ENCODE measurements around the gene SLC35G6. TPM values are rescaled to one million over a fixed set of nuclear protein-coding genes. Genes with fewer than 3 reads are reported as not detected.
A peak's percentile ranks its signal among the peaks of the same experiment; 100 is the strongest.
"Not testable (repeated sequence)": the region's sequence is repeated elsewhere in the genome, so short reads cannot be mapped to it uniquely, and the experiment has no call there.

SLC35G6 gene
- total RNA-seq, 4 donors from 2014 or later, result not detected

DNA sequence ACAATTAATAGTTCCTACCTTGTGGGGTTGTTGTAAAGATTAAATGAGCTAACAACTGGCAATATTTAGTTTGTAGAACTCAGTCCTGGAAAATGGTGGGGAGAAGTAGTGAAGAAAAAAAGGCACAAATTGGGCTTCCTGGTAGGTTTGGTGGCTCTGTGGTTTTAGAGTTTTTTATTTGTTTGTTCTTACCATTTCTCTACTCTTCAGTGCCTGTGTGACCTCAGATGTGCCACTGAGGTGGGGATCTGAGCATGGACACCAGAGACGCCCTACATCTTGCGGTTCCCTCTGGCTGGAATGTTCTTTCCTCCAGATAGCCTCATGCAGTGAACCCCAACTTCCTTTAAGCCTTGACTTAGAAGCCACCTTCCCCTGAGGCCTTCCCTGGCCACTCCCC is 9.5 kb upstream of the SLC35G6 start:
- Histone ChIP-seq H3K9me3 (no peaks in the 10 kb centered on the region), H3K27ac (no peak overlapping the region), H3K36me3 (no peaks in the 10 kb centered on the region), H3K4me3 (no peak overlapping the region), H3K27me3 (no peaks in the 10 kb centered on the region), H3K4me1 (peaks cover 13 to 34% (median 20%) of the 10 kb centered on the region in 4 donors)
- intact Hi-C loops (cut with DNase I; ENCODE audit: low total_unique reads) (no loop called here), in situ Hi-C loops (cut with MboI; ENCODE audit: low pct_ligation_motif_present in 1 of 4, low pct_unique_long_range_greater_than_20kb in 1 of 4, low sequenced_read_pairs in 3 of 4) (no loop called here)
- no peak for DNase-seq
- WGBS, 2 donors (ENCODE audit: low coverage in 1 of 2), result 83 to 90% methylated on average over 2 of the region's 2 CpGs
- TF ChIP-seq POLR2AphosphoS5 (IDR thresholded peaks at IDR 0.05) (no peak), CTCF (IDR thresholded peaks at IDR 0.05) (no peak), POLR2A (IDR thresholded peaks at IDR 0.05) (no peak), EP300 (IDR thresholded peaks at IDR 0.05; ENCODE audit: low read depth) (no peak)

DNA sequence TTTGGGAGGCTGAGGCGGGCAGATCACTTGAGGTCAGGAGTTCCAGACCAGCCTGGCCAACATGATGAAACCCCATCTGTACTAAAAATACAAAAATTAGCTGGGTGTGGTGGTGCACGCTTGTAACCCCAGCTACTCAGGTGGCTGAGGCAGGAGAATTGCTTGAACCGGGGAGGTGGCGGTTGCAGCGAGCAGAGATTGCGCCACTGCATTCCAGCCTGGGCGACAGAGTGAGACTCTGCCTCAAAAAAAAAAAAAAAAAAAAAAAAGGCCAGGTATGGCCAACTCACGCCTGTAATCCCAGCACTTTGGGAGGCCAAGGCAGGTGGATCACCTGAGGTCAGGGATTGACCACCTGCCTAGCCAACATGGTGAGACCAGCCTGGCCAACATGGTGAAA is 6.5 kb upstream of the SLC35G6 start:
- H3K4me3 ChIP-seq; H3K9me3 ChIP-seq; DNase-seq; intact Hi-C loops (cut with DNase I; ENCODE audit: low total_unique reads); H3K36me3 ChIP-seq; H3K27me3 ChIP-seq; in situ Hi-C loops (cut with MboI; ENCODE audit: low pct_ligation_motif_present in 1 of 4, low pct_unique_long_range_greater_than_20kb in 1 of 4, low sequenced_read_pairs in 3 of 4): not testable (repeated sequence)
- peaks cover 13 to 38% (median 25%) of the 10 kb centered on the region in 4 donors for H3K4me1 ChIP-seq
- peak overlapping the region in 3 of 4 donors; percentile 95 to 100 (median 99) for H3K27ac ChIP-seq
- WGBS, 2 donors (ENCODE audit: low coverage in 1 of 2), result 90 to 100% methylated on average over 1 to 8 of the region's 8 CpGs

DNA sequence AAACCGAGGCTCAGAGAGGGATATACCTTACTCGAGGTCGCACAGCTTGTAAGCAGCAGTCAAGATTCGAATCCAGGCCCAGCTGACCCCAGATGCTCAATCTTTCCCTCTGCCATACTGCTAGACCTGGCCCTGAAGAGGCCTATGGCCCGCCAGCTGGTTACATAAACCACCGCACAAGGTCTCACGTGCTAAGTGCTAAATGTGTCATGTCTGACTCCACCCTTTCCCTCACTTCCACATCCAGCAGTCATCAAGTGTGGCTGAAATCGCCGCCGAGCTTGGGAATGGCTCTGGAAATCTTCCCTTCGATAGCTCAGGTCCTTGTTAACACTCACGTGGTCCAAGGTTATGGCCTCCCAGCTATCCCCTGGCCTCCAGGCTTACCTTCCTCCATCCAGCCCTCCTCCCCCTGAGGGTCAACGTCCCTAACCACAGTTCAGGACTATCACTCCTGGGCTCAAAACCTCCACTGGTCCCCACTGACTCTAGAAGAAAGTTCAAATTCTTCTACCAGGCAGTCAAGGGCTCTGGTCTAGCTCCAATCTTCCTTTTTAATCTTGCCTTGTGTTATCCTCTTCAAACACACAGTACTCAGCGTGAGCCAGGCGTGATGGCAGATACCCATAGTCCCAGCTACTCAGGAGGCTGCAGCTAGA is 5.4 kb upstream of the SLC35G6 start:
- peak; percentile 36 to 64 (median 57) for TF ChIP-seq POLR2AphosphoS5 (IDR thresholded peaks at IDR 0.05)
- TF ChIP-seq CTCF (IDR thresholded peaks at IDR 0.05), result no peak
- TF ChIP-seq POLR2A (IDR thresholded peaks at IDR 0.05), result no peak
- 66 to 73% methylated on average over 12 to 15 of the region's 15 CpGs for WGBS, 2 donors (ENCODE audit: low coverage in 1 of 2)
- intact Hi-C loops (cut with DNase I; ENCODE audit: low total_unique reads) (no loop called here), in situ Hi-C loops (cut with MboI; ENCODE audit: low pct_ligation_motif_present in 1 of 4, low pct_unique_long_range_greater_than_20kb in 1 of 4, low sequenced_read_pairs in 3 of 4) (no loop called here)
- Histone ChIP-seq H3K36me3 (no peaks in the 10 kb centered on the region), H3K4me3 (no peak overlapping the region), H3K9me3 (no peaks in the 10 kb centered on the region), H3K27ac (peak overlapping the region; percentile 95 to 100 (median 99)), H3K27me3 (no peaks in the 10 kb centered on the region), H3K4me1 (peaks cover 17 to 43% (median 30%) of the 10 kb centered on the region in 4 donors)
- DNase-seq, result peak; percentile 43

DNA sequence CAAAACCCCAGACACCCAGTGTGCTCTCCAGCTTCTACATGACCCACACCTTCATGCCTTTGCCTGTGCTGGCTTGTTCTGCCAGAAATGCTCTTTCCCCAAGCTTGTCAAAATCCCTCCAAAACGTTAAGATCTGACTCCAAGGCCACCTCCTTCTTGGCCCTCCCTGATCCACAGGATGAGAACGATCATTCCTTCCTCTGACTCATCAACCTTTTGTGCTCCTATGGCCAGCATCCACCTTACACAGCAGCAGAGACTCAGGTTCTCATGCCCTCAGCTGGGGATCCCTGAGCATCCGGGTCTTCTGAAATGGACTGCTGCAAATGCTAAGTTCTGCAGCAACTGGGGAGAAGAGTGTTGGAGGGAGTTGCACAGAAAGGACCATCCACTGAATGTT is 4.8 kb upstream of the SLC35G6 start:
- DNase-seq, result no peak
- 28 to 38% methylated on average over 2 to 3 of the region's 3 CpGs for WGBS, 2 donors (ENCODE audit: low coverage in 1 of 2)
- no peak for TF ChIP-seq POLR2AphosphoS5 (IDR thresholded peaks at IDR 0.05)
- H3K27me3 ChIP-seq, result no peaks in the 10 kb centered on the region
- intact Hi-C loops (cut with DNase I; ENCODE audit: low total_unique reads) (no loop called here), in situ Hi-C loops (cut with MboI; ENCODE audit: low pct_ligation_motif_present in 1 of 4, low pct_unique_long_range_greater_than_20kb in 1 of 4, low sequenced_read_pairs in 3 of 4) (no loop called here)
- peak overlapping the region; percentile 95 to 100 (median 99) for H3K27ac ChIP-seq
- peaks cover 17 to 43% (median 30%) of the 10 kb centered on the region in 4 donors for H3K4me1 ChIP-seq
- H3K9me3 ChIP-seq, result no peaks in the 10 kb centered on the region
- no peak overlapping the region for H3K4me3 ChIP-seq
- no peaks in the 10 kb centered on the region for H3K36me3 ChIP-seq

GRCh38 chr17:7476951-7477350 is 4.3 kb upstream of the SLC35G6 start:
- peaks cover 17 to 42% (median 29%) of the 10 kb centered on the region in 4 donors for H3K4me1 ChIP-seq
- no peaks in the 10 kb centered on the region for H3K9me3 ChIP-seq
- TF ChIP-seq POLR2AphosphoS5 (IDR thresholded peaks at IDR 0.05) (no peak), EP300 (IDR thresholded peaks at IDR 0.05; ENCODE audit: low read depth) (no peak), CTCF (IDR thresholded peaks at IDR 0.05) (no peak), POLR2A (IDR thresholded peaks at IDR 0.05) (no peak)
- intact Hi-C loops (cut with DNase I; ENCODE audit: low total_unique reads), result no loop called here
- WGBS, 2 donors (ENCODE audit: low coverage in 1 of 2), result 70 to 93% methylated on average over 2 to 5 of the region's 5 CpGs
- no peaks in the 10 kb centered on the region for H3K27me3 ChIP-seq
- no peaks in the 10 kb centered on the region for H3K36me3 ChIP-seq
- peak overlapping the region in 1 of 4 donors; percentile 90 for H3K4me3 ChIP-seq
- in situ Hi-C loops (cut with MboI; ENCODE audit: low pct_ligation_motif_present in 1 of 4, low pct_unique_long_range_greater_than_20kb in 1 of 4, low sequenced_read_pairs in 3 of 4), result no loop called here
- DNase-seq, result no peak
- H3K27ac ChIP-seq, result peak overlapping the region; percentile 95 to 100 (median 99)
